ENCODE results near the gene DENND1A. TPM values are rescaled to one million over a fixed set of nuclear protein-coding genes. Genes with fewer than 3 reads are reported as not detected.
A peak's percentile ranks its signal among the peaks of the same experiment; 100 is the strongest.
"Not testable (repeated sequence)": the region's sequence is repeated elsewhere in the genome, so short reads cannot be mapped to it uniquely, and the experiment has no call there.

DENND1A gene, protein sequence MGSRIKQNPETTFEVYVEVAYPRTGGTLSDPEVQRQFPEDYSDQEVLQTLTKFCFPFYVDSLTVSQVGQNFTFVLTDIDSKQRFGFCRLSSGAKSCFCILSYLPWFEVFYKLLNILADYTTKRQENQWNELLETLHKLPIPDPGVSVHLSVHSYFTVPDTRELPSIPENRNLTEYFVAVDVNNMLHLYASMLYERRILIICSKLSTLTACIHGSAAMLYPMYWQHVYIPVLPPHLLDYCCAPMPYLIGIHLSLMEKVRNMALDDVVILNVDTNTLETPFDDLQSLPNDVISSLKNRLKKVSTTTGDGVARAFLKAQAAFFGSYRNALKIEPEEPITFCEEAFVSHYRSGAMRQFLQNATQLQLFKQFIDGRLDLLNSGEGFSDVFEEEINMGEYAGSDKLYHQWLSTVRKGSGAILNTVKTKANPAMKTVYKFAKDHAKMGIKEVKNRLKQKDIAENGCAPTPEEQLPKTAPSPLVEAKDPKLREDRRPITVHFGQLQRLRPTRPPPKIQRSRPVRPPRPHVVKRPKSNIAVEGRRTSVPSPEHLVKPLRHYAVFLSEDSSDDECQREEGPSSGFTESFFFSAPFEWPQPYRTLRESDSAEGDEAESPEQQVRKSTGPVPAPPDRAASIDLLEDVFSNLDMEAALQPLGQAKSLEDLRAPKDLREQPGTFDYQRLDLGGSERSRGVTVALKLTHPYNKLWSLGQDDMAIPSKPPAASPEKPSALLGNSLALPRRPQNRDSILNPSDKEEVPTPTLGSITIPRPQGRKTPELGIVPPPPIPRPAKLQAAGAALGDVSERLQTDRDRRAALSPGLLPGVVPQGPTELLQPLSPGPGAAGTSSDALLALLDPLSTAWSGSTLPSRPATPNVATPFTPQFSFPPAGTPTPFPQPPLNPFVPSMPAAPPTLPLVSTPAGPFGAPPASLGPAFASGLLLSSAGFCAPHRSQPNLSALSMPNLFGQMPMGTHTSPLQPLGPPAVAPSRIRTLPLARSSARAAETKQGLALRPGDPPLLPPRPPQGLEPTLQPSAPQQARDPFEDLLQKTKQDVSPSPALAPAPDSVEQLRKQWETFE
- polyA plus RNA-seq (ENCODE audit: low read depth in 6 of 6): 1 to 10 TPM; 4.0 to 9.5 (median 5.3) TPM

DNA sequence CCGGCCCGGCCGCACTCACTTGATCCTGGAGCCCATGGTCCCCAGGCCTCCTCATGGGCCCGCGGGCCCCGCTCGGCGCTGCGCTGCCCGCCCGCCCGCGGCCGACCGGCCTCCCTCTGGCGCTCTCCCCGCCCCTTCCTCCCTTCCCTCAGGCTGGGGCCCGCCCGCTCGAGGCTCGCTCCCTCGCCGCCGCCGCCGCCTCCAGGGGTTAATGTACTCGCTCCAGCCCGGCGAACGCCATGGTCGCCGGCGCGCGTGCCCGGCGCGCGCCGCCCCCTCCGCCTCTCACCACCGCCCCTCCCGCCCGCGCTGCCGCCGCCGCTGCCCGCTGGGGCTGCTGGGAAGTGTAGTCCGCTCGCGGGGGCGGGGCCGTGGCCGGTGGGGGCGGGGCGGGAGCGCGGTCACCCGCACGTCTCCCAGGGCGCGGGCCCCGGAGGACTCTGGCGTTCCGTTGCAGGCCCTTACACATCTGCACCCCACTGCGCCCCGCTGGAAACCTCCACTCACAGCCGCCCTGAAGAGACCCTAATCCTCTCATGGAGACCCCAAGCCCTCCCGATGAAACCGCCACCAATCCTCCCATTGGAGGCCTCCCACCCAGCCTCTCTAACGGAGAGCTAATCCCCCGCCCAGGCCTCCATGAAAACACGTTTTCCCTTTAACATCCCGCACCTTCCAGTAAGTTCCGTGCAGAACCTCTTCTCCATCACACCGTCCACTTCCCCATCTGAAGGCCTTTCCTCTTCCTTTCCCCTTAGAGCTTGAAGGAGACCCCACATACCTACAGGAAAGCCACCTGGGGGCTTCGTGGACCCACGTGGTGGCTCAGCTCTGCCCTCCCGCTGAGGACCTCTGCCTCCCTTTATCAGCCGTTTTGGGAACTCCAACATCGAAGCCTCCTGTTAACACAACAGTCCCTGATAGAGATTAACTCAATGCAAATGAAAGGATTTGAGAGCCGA is at the start of gene DENND1A:
Gene DENND1A, minus strand, starts transcription at position 257 of the 962 bp plus-strand sequence. Its CDS starts 221 bp downstream, at position 36.
- DNase-seq (peak; percentile 81), ATAC-seq (ENCODE audit: low read depth in 2 of 2) (peak; percentile 89 to 90)
- Mint-ChIP-seq H3K4me1 (peaks cover 35% of the 10 kb centered on the region in 3 donors), H3K36me3 (no peaks in the 10 kb centered on the region), H3K27ac (peak within 1 kb of the TSS; percentile 45 to 97 (median 87)), H3K27me3 (peaks cover 0 to 11% (median 0%) of the 10 kb centered on the region in 3 donors), H3K4me3 (peak within 1 kb of the TSS; percentile 89 to 98 (median 92)), H3K9me3 (no peaks in the 10 kb centered on the region)

DNA sequence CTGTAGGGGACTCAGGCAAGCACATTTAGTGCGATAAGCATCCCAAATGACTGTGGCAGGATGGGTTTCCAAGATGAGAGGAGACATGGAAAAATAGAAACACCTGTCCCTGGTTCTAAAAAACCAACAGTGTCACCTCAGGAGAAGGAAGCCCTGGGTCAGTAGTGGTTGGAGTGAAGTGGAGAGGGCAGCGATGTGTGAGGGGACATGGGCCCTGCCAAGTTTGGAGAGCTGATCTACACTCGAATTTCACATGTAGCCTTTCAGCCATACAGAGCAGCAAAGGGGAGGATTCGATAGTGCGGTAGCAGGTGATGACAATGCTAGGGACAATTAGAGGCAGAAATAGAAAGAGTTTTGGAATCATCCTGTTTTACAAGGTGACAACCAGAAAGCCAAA is 49.1 kb upstream of the DENND1A start:
- peaks cover 22 to 42% (median 41%) of the 10 kb centered on the region in 3 donors for H3K27me3 Mint-ChIP-seq
- H3K4me1 Mint-ChIP-seq: no peaks in the 10 kb centered on the region
- H3K27ac Mint-ChIP-seq: no peak overlapping the region
- H3K9me3 Mint-ChIP-seq: peaks cover 4 to 18% (median 11%) of the 10 kb centered on the region in 7 donors
- ATAC-seq (ENCODE audit: low read depth in 2 of 2): no peak
- H3K4me3 Mint-ChIP-seq: peak overlapping the region in 1 of 8 donors; percentile 37
- peaks cover 7 to 18% of the 10 kb centered on the region in 2 donors for H3K36me3 Mint-ChIP-seq
- no peak for DNase-seq

DNA sequence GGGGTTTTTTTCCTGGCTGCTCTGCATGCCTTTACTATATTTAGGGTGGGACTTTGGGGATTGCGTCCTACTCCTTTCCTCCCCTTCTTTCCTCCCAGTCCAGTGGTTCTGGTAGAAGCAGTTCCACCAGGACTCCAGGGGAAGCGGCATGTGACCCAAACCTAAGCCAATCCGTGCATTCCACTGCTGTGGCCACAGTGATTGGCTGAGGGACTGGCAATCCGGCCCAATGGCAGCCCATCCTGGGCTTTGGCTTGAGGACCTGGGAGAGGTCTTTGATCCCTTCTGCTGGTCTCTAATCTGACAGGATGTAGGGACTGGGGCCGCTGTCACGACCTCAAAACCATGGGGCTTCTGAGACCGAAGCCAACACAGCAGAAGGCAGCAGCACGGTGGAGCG is 46.7 kb upstream of the DENND1A start:
- H3K9me3 Mint-ChIP-seq: peaks cover 4 to 18% (median 11%) of the 10 kb centered on the region in 7 donors
- H3K4me3 Mint-ChIP-seq; ATAC-seq (ENCODE audit: low read depth in 2 of 2); H3K4me1 Mint-ChIP-seq; DNase-seq; H3K27ac Mint-ChIP-seq: not testable (repeated sequence)
- peaks cover 20 to 27% (median 25%) of the 10 kb centered on the region in 3 donors for H3K27me3 Mint-ChIP-seq
- H3K36me3 Mint-ChIP-seq: peaks cover 7 to 11% of the 10 kb centered on the region in 2 donors

DNA sequence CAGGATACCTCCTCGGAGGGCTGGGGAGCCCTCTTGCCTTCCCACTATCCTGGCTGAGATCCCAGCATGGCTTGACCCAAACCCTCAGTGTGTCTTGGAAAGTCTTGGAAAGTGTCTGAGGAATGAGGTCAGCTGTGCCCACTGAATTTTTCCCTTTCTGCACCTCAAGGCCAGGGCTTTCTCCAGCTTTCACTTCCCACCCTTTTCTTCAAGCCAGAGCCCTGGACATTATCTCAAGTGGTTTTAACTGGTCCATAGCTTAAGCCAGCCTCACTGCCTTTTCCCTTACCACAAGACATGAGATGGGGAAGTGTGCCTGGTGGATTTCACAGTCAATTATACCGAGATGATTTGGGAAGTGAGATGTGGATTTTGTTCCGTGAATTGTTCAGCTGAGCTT is 45.9 kb upstream of the DENND1A start:
- DNase-seq (no peak), ATAC-seq (ENCODE audit: low read depth in 2 of 2) (no peak)
- peaks cover 14 to 20% (median 18%) of the 10 kb centered on the region in 3 donors for H3K27me3 Mint-ChIP-seq
- H3K4me1 Mint-ChIP-seq: no peaks in the 10 kb centered on the region
- H3K27ac Mint-ChIP-seq: peak overlapping the region in 1 of 6 donors; percentile 58
- peaks cover 4 to 18% (median 11%) of the 10 kb centered on the region in 7 donors for H3K9me3 Mint-ChIP-seq
- H3K4me3 Mint-ChIP-seq: no peak overlapping the region
- peaks cover 7 to 11% of the 10 kb centered on the region in 2 donors for H3K36me3 Mint-ChIP-seq

DNA sequence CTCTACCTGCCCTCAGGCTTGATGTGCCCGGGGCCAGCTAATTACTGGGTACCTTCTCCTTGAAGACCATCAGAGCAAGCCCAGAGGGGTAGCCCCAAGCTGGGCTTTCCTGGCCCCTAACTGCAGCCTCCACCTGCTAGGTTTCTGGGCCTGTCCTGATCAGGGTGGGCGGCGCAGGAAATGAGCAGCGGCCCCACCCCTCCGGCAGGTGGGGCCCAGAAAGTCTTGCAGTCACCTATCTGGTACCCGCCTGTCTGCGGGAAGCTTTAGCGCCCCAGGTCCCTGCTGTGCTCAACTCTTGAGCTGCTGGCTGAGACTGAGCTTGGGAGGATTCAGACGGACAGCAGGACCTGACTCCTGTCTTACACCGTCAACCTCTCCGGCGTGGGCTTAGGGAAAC is 44.5 kb upstream of the DENND1A start:
- H3K27me3 Mint-ChIP-seq: peaks cover 8 to 11% (median 8%) of the 10 kb centered on the region in 3 donors
- no peak for DNase-seq

DNA sequence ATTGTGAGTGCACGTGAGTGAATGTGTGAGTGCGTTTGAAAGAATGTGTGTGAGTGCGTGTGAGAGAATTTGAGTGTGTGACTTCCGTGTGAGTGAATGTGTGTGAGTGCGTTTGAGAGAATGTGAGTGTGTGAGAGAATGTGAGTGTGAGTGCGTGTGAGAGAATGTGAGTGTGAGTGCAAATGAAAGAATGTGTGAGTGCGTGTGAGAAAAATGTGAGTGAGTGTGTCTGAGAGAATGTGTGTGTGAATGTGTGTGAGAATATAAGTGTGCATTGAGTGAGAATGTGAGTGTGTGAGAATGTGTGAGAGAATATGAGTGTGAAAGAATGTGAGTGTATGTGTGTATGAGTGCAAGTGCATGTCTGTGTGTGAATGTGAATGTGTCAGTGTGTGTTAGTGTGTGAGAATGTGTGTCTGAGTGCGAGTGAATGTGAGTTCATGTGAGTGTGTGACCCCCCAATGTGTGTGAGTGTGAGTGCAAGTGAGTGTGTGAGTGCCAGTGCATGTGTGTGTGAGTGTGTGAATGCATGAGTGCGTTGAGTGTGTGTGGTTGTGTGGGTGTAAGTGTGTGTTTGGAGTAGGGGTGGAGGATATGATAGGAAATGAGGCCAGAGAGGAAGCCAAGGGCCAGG is 43.8 kb upstream of the DENND1A start:
- H3K4me1 Mint-ChIP-seq: no peaks in the 10 kb centered on the region
- peaks cover 0 to under 1% (median 0%) of the 10 kb centered on the region in 7 donors for H3K9me3 Mint-ChIP-seq
- ATAC-seq (ENCODE audit: low read depth in 2 of 2): no peak
- H3K36me3 Mint-ChIP-seq: peaks cover 0 to under 1% of the 10 kb centered on the region in 2 donors
- H3K27me3 Mint-ChIP-seq: peaks cover under 1 to 13% (median 4%) of the 10 kb centered on the region in 3 donors
- no peak overlapping the region for H3K4me3 Mint-ChIP-seq
- no peak for DNase-seq
- no peak overlapping the region for H3K27ac Mint-ChIP-seq

More for the DNA sequence above, 44.5 kb upstream of the DENND1A start:
- H3K27ac Mint-ChIP-seq: no peak overlapping the region
- H3K4me1 Mint-ChIP-seq: no peaks in the 10 kb centered on the region
- peaks cover 3 to 8% (median 6%) of the 10 kb centered on the region in 7 donors for H3K9me3 Mint-ChIP-seq
- ATAC-seq (ENCODE audit: low read depth in 2 of 2): no peak
- H3K36me3 Mint-ChIP-seq: peaks cover 4 to 8% of the 10 kb centered on the region in 2 donors
- H3K4me3 Mint-ChIP-seq: no peak overlapping the region

DNA sequence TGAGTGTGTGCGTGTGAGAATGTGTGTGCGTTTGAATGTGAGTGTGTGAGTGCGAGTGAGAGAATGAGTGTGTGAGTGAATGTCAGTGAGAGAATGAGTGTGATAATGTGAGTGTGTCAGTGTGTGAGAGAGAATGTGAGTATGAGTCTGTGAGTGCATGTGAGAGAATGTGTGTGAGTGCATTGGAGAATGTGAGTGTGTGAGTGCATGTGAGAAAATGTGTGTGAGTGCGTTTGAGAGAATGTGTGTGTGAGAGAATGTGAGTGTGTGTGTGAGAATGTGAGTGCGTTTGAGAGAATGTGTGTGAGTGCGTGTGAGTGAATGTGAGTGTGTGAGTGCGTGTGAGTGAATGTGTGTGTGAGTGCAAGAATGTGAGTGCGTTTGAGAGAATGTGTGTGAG is 42.7 kb upstream of the DENND1A start:
- H3K4me3 Mint-ChIP-seq: no peak overlapping the region
- ATAC-seq (ENCODE audit: low read depth in 2 of 2) (no peak), DNase-seq (no peak)
- H3K9me3 Mint-ChIP-seq: no peaks in the 10 kb centered on the region
- H3K36me3 Mint-ChIP-seq: no peaks in the 10 kb centered on the region
- peaks cover 0 to 13% (median 4%) of the 10 kb centered on the region in 3 donors for H3K27me3 Mint-ChIP-seq
- no peak overlapping the region for H3K27ac Mint-ChIP-seq
- H3K4me1 Mint-ChIP-seq: no peaks in the 10 kb centered on the region

DNA sequence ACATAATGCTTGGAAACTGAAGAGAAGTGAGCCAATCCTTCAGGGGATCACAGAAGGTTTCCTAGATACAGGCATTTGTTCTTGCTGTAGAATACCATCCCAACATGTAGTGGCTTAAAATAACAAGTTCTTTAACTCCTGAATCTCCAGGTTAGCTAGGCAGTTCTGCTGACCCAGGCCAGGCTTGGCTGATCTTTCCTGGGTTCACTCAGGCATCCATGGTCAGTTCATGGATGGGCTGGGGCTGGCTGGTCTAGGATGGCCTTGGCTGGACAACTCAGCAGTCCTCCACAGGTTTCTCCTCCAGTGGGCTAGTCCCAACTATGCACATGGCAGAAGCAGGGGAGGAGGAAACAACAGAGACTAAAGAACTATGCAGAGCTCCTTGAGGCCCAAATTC is 37.4 kb upstream of the DENND1A start:
- Mint-ChIP-seq H3K27ac (no peak overlapping the region), H3K36me3 (no peaks in the 10 kb centered on the region), H3K4me1 (peaks cover 14 to 27% (median 23%) of the 10 kb centered on the region in 3 donors), H3K4me3 (no peak overlapping the region), H3K27me3 (peaks cover 0 to 14% (median 5%) of the 10 kb centered on the region in 3 donors), H3K9me3 (no peaks in the 10 kb centered on the region)
- ATAC-seq (ENCODE audit: low read depth in 2 of 2): no peak
- no peak for DNase-seq

DNA sequence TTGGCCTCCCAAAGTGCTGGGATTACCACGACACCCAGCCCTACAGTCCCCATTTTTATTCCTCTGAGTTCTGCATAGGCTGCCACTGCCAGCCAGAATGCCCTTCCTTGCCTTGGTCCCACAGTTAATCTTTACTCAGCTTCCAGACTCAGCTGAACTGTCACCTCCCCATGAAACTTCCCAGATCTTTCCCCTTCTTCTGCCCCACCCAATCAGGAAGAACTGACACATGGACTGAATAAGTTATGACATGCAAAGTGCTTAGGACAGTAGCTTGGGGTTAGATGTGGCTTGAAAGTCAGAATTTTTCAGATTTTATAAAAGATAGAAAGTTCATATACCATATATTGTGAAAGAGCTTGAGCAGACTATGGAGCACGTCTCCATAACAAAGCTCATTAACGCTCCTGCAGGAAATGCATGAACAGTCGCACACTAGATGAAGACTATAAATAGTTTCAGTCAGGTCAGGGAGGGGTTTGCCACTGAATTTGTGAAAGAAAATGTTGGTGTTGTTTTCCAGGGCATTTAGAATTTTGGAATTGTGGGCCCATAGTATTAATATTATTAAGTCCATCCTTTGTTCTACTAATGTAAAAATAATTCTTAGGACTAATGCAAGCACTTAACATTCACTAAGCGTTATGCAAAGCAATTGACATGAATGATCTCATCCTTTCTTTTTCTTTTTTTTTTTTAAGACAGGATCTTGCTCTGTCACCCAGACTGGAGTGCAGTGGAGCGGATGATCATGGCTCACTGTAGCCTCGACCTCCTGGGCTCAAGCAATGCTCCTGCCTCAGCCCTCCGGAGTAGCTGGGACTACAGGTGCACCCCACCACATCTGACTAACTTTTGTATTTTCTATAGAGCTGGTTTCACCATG is 36.1 kb upstream of the DENND1A start:
- Mint-ChIP-seq H3K27me3 (peaks cover 2 to 14% (median 9%) of the 10 kb centered on the region in 3 donors), H3K9me3 (no peaks in the 10 kb centered on the region), H3K4me1 (peaks cover 14 to 27% (median 23%) of the 10 kb centered on the region in 3 donors), H3K27ac (peak overlapping the region in 2 of 6 donors; percentile 5 to 72), H3K4me3 (peak overlapping the region in 2 of 8 donors; percentile 48 to 74), H3K36me3 (no peaks in the 10 kb centered on the region)
- DNase-seq (no peak), ATAC-seq (ENCODE audit: low read depth in 2 of 2) (no peak)

DNA sequence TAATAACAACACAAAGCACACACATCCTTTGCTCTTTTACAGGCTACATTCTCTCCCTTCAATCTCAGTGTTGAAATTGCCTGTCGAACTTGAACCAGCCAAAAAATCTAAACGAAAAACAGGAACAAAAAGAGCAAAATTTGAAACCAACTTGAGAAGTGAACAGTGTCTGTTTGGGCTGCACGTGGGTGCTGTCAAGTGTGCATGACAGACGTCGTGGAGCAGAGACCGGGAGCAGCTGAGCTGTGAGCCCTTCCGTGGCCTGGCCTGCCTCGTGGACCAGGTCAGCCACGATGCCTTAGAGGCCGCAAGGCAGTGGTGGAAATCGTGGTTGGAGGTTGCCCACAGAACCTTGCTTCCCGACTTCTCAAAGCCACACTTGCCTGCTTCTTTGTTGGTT is 34.8 kb upstream of the DENND1A start:
- H3K4me1 Mint-ChIP-seq: peaks cover 14 to 27% (median 23%) of the 10 kb centered on the region in 3 donors
- H3K27me3 Mint-ChIP-seq: peaks cover 15 to 21% (median 15%) of the 10 kb centered on the region in 3 donors
- ATAC-seq (ENCODE audit: low read depth in 2 of 2): peak; percentile 73 to 78
- H3K36me3 Mint-ChIP-seq: no peaks in the 10 kb centered on the region
- peak overlapping the region in 3 of 8 donors; percentile 6 to 22 (median 15) for H3K4me3 Mint-ChIP-seq
- H3K27ac Mint-ChIP-seq: peak overlapping the region in 3 of 6 donors; percentile 16 to 76 (median 71)
- peak; percentile 10 for DNase-seq
- peaks cover 0 to 4% (median 0%) of the 10 kb centered on the region in 7 donors for H3K9me3 Mint-ChIP-seq

DNA sequence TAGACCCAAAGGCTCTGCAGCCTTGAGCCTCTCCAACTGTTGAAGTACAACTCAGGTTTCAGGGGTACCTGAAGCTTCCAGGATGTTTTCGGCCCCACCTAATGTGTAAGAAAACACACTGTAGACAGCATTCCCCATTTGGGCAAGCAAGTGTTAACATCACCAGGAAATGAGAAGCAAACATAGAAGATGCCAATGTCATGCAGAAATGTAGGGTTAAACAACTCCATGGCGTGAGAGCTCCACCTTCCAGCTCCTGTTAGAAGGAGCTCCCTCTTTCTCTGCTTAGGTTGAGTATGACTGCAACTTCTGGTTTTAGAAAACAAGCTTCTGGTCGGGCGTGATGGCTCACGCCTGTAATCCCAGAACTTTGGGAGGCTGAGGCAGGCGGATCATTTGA is 31.0 kb upstream of the DENND1A start:
- DNase-seq: no peak
- Mint-ChIP-seq H3K27me3 (peaks cover 15 to 39% (median 38%) of the 10 kb centered on the region in 3 donors), H3K4me1 (peaks cover 13 to 23% (median 22%) of the 10 kb centered on the region in 3 donors), H3K9me3 (peaks cover 0 to 4% (median 0%) of the 10 kb centered on the region in 7 donors), H3K4me3 (no peak overlapping the region), H3K27ac (peak overlapping the region in 1 of 6 donors; percentile 53), H3K36me3 (no peaks in the 10 kb centered on the region)
- no peak for ATAC-seq (ENCODE audit: low read depth in 2 of 2)

Data from naive B cell (primary cell).